Cerebellar nuclear complex (tissue), 1 donor: Measurements from ENCODE around the gene POLR2J.
A peak's percentile ranks its signal among the peaks of the same experiment; 100 is the strongest.
"Not testable (repeated sequence)": the region's sequence is repeated elsewhere in the genome, so short reads cannot be mapped to it uniquely, and the experiment has no call there.

ENCODE experiments used
- DNase-seq, 2 experiments: peaks; one replicate each; lab custom pipeline; 2025; lab: John Stamatoyannopoulos, UW

Gene POLR2J

DNA sequence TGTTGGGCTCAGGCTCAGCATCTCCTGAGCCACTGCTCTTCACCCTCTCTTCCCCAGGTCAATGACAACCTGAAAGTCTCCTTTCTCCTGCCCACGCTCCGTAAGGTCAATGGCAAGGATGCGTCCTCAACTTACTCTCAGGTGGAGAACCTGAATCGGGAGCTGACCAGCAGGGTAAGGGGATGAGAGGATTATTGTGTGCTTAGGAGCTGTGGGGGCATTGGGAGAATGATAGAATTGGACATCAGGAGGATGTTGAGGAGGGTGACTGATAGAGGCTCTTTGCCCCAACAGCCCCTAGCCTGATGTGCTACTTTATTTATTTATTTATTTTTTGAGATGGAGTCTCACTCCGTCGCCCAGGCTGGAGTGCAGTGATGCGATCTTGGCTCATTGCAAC lies 12.6 kb downstream of the POLR2J start:
- no peak for DNase-seq

DNA sequence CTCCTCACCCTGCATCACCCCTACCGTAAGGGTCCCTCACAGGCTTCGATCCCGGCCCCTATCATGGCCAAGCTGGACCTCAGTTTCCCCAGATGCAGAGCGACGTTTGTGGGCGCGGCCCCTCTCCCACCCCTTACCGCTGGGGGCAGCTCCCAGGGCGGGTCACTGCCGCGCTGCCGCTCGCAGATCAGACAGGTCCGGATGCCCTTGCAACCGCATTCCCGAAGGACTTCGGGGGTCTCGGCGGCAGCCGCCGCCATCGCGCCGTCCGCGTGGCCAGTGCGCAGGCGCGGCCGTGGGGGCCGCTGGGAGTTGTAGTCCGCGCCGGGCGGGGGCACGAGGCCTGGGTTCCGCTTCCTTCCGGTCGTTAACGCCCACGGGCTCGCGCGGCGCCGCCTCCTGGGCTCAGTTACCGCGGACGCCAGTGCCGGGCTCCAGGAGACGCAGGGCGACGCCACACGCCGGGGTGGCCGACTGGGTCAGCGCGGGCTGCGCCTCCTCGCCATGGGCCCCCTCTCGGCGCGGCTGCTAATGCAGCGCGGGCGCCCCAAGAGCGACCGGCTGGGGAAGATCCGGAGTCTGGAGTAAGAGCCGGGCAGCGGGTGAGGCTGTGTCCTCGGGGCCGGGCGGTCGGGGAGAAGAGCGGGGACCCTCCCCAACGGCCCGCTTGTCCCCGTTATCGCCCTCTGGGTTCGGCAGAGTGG lies 14.0 kb downstream of the POLR2J start, which contains the start of the genes ALKBH4 and LRWD1:
Gene ALKBH4, minus strand, starts transcription at position 287 of the 704 bp plus-strand sequence. Its CDS starts 27 bp downstream, at position 260.
Gene LRWD1, plus strand, starts transcription at position 408 of the 704 bp plus-strand sequence. Its CDS starts 97 bp downstream, at position 505.
- peak in 1 of 2 experiments; percentile 55 for DNase-seq

DNA sequence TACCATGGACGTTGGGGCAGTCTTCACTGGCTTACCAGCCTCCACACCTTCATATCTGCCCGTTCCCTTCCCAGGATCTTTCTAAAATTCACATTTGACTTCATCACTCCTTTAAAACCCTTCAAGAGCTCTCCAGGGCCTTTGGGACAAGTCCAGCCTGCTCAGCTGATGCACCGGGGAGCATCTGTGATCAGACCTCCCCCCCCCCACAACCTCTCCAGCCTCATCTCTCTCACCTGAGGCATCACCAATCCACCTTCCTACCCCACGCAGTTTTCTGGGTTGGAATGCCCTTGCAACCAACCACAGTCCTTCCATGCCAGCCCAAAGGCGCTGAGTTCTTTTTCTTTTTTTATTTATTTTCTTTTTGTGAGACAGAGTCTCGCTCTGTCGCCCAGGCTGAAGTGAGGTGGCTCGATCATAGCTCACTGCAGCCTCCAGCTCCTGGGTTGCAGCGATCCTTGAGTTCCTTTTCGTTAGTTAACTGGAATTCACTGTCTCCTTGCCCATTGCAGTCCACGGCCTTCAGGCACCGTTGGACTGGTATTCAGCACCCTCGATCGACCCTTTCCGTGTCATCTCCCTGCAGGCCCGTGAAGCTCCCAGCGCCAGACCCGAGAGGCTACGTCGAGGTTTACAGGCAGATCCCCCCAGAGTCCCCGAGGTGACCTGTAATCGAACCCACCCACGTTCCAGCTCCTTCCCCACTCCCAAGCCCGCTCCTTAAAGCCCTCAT lies 14.7 kb downstream of the POLR2J start:
- no peak for DNase-seq

DNA sequence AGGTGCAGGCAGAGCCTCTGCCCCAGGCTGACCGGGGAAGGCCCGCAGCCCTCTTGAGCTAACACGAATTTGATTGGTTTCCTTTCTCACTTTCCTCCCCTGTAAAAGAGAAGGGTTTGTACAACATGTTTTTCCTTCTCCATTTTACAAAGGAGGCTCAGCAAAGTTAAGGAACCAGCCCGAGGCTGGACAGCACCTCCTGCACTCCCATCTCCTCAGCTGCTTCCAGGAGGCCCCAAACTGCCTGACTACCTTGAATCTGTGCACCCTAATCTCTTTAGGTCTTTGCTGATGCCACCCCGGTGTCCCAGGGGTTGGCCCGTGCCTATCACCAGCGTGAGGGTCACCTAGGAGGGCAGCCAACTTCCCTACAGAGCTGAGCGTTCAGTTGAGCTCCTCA lies 18.3 kb downstream of the POLR2J start:
- DNase-seq: no peak

DNA sequence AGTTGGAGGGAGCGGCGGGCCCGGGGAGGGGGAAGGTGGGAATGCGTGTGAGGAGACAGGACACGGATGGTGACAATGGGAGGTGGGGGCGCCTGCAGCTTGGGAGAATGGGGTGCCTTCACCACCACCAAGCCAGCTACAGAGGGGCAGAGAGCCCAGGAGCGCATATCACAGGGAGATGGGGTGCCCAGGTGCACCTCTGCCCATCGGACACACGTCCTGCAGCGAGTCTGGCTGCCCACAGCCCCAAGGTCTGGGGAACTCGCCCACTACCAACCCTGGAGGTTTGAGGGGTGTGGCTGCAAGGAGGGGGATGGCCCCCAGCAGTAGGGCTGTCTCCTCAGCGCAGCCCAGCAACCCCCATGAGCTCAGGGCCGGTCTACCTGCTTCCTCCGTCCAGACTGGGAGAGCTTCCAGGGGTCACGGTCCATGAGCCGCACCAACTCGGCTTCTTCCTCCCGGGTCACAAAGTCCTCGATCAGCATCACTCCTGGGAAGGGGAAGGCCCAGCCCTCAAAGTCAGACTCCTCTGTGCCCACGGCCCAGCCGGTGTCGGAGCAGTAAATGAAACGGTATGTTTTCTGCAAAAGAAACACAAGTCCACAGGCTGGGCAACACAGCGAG lies 19.4 kb downstream of the POLR2J start:
- DNase-seq: no peak

DNA sequence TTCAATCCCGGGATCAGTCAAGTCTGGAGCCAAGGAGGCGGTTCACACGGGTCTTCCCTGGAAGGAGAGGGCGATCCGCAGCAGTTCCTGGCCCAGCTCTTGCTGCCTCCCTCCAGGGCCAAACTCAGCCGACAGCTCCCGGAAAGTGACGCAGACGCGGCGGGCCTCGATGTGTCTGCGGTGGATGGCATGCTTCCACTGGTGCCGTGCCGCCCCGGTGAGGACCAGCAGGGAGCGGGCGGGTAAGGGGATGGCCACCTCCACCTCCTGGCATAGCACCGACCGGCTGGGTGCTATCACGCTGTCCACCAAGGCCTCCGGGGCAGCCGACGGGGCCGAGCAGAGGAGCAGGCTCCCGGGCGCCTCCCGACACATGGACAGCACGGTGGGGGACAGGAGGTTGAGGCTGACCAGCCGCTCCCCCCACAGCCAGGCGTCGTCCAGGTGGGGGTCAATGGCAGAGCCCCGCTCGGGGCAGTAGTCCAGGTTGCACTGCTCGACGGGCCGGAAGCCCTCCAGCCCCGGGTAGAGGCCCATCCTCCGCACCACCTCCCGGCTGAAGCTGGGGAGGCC lies 21.3 kb downstream of the POLR2J start:
- DNase-seq: no peak

DNA sequence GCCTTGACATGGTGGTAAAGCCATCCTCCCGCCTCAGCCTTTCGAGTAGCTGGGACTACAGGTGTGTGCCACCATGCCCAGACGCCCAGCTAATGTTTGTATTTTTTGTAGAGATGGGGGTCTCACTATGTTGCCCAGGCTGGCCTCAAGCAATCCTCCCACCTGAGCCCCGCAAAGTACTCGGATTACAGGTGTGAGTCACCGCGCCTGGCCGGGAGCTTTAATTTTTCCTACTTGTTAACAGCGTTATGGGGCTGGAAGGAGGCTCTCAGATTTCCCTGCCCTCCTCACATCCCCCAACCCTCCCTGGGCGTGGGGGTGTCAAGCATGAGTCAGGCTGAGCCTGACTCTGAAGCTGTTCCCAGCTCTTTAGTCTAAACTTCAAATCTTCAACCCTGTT lies 22.4 kb downstream of the POLR2J start:
- no peak for DNase-seq

DNA sequence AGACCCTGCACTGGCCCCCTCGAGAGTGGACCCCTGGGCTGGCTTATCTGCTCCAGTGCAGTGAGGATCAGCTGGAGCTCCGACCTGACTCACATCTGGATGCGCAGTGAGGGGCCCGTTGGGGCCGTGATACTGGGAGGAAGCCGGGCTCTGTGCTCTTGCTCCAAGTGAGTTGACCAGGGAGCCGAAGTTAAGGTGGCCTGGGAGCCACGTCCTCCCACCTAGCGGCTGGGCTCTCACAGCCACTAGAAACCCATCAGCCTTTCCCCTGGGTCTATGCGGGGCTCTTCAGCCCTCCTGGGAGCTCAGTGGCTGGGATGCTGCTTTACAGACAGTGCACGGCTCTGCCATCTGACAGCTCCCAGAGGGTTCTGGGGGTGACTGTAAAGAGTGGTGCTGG lies 23.1 kb downstream of the POLR2J start:
- DNase-seq: no peak

DNA sequence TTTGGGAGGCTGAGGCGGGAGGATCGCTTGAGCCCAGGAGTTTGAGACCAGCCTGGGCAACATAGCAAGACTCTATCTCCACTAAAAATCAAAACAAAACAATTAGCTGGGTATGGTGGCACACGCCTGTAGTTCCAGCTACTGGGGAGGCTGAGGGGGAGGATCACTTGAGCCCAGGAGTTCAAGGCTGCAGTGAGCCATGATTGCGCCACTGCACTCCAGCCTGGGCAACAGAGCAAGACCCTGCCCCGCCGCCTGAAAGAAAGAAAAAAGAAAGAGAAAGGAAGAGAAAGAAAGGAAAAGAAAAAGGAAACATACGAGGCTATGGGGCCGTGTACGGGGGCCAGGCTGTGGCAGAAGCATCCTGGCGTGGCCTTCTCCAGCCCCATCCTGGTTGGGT lies 23.8 kb downstream of the POLR2J start:
- not testable (repeated sequence) for DNase-seq

DNA sequence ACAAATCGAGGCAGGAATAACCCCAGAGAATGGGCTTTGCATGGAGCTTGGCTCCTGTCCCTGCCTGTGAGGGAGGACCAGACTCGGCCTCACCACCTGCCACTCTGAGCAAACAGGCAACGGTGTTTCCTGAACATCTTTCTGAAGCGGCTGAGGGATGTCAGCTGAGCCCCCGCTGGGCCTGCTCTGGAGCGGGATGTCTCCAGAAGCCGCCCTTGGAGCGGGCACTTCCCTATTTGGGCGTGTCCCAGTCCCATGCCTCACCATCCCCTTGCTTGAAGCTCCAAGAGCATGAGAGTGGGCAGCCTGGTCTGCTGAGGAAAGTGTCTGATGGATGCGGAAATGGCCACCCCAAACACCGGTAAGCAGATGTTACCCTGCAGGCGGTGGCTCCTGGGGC lies 24.3 kb downstream of the POLR2J start:
- DNase-seq: peak in 1 of 2 experiments; percentile 10

DNA sequence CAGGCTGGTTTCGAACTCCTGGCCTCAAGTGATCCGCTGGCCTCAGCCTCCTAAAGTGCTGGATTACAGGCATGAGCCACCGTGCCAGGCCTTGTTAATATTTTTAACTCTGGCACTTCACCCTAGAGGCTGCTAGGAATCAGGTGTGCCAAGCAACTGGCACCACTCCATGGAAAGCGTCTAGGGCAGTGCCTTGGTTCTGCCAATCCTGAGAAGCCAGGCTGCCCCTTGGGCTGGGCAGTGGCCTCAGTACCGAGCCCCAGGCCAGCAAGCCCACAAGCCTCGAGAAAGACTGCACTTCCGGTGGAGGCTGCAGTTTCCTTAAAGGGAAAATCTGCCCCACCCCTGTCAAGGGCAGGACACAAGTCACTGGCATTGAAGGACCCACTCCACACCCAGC lies 25.4 kb downstream of the POLR2J start:
- DNase-seq: peak; percentile 26 to 59

DNA sequence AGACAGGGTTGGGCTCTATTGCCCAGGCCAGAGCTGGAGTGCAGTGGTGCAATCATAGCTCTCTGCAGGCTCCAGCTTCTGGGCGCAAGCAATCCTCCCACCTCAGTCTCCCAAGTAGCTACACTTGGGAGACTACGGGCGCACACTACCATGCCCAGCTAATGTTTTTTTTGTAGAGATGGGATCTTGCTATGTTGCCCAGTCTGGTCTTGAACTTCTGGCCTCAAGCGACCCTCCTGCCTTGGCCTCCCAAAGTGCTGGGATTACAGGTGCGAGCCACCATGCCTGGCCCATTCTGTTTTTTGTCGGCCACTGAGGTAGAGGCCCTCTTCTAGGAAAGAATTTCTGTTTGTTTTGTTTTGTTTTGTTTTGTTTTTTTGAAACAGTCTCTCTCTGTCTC lies 26.3 kb downstream of the POLR2J start:
- DNase-seq: no peak

DNA sequence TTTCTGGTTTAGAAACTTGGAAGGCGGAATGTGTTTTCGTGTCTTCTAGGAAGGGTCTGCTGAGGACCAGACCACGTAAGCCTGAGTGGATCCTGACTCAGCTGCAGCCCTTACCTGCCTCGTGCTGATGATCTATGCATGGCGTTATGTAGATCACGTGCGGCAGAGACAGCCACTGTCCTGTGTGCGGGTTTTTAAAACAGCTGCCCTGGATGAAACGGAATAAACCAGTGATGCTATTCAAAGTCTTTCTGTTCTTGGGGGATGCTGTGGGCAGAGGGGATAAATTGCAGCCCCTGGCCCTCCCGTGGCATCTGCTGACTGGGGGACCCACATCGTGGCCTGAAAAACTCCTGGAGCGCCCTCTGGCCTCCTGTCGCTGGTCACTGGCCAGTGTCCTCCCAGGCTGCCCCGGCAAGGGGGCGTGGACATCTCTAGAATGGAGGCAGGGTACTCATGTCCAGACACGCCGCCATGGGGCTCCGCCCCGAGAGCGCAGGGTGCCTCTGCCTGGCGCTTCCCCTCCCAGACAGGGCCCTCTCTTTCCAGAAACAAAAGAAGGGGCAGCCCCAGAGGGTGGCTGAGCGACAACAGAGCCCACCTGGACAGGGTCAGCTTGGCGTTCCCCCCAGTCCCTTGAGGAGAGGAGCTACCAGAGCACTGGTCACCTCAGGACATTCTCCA lies 27.2 kb downstream of the POLR2J start:
- DNase-seq: no peak

DNA sequence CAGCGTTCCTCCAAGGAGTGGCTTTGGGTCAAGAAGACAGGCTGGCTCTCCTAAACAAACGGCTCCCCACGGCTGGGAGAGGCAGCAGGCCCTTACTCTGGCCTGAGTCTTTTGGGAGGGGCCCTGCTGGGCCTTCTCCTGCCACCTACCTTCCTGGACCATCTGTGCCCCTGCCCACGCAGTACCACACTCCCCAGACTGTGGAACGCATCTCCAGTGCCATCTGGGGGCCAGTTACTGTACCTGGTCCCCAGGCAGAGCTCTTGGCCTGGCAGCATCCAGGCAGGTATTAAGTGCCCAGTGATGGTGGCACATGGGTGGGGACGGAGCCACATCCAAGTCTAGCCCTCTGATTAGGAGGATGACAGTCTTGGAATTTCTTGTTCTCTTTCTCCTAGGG lies 28.5 kb downstream of the POLR2J start:
- DNase-seq: peak; percentile 47 to 69

DNA sequence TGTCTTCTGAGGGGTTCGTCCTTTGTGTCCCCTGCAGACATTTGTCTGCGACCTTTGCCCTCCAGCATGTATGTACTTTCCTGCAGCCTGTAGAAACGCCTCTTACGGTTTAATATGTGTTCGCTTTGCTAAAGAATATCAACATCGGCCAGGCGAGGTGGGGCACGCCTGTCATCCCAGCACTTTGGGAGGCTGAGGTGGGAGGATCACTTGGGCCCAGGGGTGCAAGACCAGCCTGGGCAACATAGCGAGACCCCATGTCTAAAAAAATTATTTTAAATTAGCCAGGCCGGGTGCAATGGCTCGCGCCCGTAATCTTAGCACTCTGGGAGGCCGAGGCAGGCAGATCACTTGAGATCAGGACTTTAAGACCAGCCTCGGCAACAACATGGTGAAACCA lies 29.6 kb downstream of the POLR2J start:
- no peak for DNase-seq

DNA sequence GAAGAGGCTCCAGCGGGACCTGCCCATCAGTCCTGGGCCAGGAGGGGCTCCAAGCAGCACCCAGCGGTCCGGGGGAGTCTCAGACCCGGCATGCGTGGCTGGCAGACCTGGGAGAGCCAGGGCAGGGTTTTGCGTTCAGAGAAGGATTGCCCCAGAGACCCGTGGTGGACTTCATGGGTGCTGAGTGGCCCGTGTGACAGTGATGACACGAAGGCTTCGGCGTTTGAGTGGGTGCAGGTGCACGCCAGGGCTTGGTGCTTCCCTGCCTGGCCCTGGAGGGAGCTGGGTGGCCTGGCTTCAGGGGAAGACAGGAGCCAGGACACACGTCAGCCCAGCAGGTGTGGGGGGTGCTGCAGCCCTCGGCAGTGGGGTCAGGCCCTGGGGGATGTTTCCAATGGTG lies 31.4 kb downstream of the POLR2J start:
- DNase-seq: no peak

DNA sequence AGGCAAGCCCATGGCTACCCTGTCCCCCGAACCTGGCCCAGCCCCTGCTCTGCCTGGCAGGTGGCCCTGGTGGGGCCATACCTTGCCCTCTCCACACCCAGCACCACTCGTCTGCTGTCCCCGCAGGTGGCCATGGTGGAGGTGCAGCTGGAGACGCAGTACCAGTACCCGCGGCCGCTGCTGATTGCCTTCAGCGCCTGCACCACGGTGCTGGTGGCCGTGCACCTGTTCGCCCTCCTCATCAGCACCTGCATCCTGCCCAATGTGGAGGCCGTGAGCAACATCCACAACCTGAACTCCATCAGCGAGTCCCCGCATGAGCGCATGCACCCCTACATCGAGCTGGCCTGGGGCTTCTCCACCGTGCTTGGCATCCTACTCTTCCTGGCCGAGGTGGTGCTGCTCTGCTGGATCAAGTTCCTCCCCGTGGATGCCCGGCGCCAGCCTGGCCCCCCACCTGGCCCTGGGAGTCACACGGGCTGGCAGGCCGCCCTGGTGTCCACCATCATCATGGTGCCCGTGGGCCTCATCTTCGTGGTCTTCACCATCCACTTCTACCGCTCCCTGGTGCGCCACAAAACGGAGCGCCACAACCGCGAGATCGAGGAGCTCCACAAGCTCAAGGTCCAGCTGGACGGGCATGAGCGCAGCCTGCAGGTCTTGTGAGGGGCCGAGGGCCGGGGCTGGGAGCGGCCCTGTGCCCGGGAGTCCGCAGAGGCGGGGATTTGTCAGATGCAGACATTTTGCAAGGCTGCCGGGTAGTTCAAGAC lies 32.1 kb downstream of the POLR2J start:
- DNase-seq: no peak

DNA sequence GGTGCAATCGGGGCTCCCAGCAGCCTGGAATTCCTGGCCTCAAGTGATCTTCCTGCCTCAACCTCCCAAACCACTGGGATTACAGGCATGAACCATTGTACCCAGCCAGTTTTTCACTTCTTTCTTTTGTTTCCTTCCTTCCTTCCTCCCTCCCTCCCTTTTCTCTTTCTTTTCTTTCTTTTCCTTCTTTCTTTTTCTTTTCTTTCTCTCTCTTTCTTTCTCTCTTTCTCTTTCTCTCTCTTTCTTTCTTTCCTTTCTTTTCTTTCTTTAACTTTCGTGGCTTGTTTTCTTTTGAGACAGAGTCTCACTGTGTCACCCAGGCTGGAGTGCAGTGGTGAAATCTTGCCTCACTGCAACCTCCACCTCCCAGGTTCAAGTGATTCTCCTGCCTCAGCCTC lies 33.0 kb downstream of the POLR2J start:
- no peak for DNase-seq

DNA sequence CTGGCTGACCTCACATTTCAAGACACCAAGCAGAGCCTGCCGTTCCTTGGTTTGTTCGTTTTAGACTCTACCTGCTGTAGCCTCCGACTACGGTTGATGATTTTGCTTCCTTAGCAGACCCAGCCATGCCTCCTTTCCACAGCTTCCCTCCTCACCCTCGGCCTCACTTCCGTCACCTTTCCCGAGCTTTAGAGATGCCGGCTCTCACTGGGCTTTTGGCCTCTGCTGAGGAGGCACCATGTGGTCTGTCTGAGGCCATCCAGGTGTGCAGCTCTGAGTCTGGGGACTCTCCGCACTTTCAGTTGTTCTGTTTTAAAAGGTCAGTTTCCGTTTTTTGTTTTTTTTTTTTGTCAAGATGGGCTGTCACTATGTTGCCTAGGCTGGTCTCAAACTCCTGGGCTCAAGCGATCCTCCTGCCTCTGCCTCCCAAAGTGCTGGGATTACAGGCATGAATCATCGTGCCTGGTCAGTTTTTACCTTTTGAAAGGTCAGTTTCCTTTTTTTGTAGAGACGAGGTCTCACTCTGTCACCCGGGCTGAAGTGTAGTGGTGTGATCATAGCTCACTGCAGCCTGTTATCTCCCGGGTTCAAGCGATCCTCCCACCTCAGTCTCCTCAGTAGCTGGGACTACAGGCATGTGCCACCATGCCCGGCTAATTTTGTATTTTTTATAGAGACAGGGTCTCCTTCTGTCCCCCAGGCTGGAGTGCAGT lies 33.6 kb downstream of the POLR2J start:
- DNase-seq: no peak

DNA sequence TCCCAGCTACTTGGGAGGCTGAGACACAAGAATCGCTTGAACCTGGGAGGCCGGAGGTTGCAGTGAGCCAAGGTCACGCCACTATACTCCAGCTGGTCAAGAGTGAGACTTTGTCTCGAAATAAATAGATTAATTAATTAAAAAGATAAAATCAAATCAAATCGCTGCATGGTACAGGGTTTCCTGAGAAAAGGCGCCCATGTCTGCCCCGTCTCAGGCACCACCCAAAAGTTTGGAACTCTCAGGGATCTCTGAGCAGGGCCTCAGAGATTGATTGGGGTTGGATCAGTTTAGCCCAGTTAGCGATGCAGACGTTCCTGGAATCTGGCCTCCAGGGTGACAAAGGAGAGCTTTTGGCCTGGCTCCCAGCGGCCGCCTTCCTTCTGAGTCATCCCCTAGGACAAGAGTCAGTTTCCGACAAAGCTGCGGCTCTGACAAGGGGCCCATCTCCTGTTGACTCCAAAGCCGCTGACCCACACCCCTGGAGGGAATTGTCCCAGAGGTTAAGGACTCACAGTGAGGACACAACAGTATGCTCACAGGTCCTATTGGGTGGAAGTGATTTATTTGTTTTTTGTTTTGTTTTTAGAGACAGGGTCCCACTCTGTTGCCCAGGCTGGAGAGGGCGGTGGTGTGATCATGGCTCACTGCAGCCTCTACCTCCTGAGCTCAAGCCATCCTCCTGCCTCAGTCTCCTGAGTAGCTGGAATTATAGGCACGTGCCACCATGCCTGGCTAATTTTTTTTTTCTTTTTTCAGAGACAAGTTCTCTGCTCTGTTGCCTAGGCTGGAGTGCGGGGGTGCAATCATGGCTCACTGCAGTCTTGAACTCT lies 38.5 kb downstream of the POLR2J start:
- no peak for DNase-seq
